ENCODE results near the gene PACSIN1.

DNA sequence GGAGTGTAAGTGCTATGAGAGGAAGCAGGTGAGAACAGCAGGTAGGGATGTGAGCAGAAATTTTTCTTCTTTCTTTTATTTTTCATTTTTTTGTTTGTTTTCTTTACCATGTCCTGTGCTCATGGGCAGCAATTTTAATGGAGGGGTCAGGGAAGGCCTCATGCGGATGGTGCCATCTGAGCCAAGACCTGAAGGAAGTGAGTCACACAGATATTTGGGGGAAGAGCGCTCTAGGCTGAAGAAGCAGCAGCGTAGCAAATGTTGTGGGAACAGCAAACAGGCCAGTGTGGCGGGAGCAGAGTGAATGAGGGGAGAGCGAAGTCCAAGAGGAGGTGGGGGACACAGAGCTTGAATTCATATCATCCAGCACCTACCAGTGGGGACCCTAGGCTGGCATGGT is 77.5 kb downstream of the PACSIN1 start:
- TF ChIP-seq, protein P1, sequence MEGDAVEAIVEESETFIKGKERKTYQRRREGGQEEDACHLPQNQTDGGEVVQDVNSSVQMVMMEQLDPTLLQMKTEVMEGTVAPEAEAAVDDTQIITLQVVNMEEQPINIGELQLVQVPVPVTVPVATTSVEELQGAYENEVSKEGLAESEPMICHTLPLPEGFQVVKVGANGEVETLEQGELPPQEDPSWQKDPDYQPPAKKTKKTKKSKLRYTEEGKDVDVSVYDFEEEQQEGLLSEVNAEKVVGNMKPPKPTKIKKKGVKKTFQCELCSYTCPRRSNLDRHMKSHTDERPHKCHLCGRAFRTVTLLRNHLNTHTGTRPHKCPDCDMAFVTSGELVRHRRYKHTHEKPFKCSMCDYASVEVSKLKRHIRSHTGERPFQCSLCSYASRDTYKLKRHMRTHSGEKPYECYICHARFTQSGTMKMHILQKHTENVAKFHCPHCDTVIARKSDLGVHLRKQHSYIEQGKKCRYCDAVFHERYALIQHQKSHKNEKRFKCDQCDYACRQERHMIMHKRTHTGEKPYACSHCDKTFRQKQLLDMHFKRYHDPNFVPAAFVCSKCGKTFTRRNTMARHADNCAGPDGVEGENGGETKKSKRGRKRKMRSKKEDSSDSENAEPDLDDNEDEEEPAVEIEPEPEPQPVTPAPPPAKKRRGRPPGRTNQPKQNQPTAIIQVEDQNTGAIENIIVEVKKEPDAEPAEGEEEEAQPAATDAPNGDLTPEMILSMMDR (IDR thresholded peaks at IDR 0.05) = no peak
- no peak for TF ChIP-seq EP300 (IDR thresholded peaks at IDR 0.05)
- no peak for TF ChIP-seq POLR2A (IDR thresholded peaks at IDR 0.05)
